Stimulated activated CD8-positive, alpha-beta memory T cell treated with anti-CD3 and anti-CD28 coated beads, Interleukin-2, amount 100 ng/mL, for 48 hours (primary cell): Measurements from ENCODE around the gene RPS23.
"Not testable (repeated sequence)": the region's sequence is repeated elsewhere in the genome, so short reads cannot be mapped to it uniquely, and the experiment has no call there.

Source experiments
- DNase-seq, 2 donors: peaks; one replicate each; pipeline ENCODE4 v3.0.0-alpha.2; 2020; ENCODE audit warnings: low read depth in 2 of 2

RPS23 gene

DNA sequence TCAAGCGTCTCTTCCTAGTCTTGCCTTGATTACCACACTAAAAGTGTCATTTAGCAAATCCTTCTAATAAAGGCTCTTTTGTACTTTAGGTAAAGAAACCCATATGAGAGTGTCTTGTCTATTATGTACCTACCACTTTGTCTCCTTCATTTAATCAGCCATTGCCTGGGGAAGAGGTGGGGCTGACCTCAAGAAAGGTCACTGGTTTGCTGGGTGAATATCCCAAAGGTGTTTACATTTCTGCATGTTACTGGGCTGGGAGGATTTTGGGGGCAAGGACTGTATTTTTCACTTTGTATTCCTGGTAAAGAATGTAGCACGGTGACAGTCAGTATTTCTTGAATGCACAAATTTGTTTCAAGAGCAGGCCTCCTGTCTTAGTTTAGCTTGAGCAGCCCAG is 11.9 kb upstream of the RPS23 start:
- DNase-seq: no peak

- DNase-seq: no peak
Observed at GRCh38 chr5:82287625-82288024, 9.5 kb upstream of the RPS23 start.

- no peak for DNase-seq
Observed at GRCh38 chr5:82285206-82285605, 7.1 kb upstream of the RPS23 start.

- DNase-seq: no peak
Observed at GRCh38 chr5:82283893-82284292, 5.7 kb upstream of the RPS23 start.

GRCh38 chr5:82278711-82279370 is 687 bp upstream of the RPS23 start:
- no peak for DNase-seq

DNA sequence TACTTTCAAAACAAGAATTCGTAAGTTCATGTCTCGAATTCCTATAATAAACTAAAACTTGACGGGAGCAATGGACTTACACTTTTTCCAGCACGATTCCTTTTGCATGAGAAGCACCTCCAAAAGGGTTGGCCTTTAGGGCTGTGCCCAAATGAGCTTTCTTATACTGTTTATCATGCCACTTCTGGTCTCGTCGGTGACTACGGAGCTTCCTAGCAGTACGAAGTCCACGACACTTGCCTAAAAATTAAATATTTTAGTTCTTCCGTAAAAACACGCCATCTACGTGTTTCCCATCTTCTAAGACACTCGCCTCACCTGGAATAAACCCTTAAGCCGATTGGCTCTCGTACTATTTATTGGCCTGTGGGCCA is 554 bp downstream of the RPS23 start:
- DNase-seq: no peak

- no peak for DNase-seq
Observed at GRCh38 chr5:82276800-82277612, 1.1 kb downstream of the RPS23 start.

DNA sequence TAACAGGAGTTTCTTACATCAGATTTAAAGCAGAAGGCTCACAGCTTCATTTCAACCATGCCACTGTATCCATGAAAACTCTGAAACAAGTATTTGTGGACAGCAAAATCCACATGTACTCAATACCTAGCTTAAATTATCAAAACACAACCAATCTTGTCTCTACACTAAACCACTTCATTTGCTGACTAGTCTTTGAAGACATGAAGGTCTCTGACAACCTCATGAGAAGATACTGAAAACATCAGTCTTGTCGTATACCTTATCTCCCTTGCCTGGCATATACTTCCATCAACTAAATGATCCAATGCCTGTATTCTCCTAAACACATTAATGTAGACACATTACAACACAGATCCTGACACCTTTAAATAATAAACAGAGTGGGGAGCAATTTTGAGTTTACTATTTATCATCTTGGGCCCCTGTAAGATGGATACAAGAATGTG is 2.9 kb downstream of the RPS23 start:
- no peak for DNase-seq

GRCh38 chr5:82274343-82275211 is 3.6 kb downstream of the RPS23 start:
- DNase-seq: no peak

DNA sequence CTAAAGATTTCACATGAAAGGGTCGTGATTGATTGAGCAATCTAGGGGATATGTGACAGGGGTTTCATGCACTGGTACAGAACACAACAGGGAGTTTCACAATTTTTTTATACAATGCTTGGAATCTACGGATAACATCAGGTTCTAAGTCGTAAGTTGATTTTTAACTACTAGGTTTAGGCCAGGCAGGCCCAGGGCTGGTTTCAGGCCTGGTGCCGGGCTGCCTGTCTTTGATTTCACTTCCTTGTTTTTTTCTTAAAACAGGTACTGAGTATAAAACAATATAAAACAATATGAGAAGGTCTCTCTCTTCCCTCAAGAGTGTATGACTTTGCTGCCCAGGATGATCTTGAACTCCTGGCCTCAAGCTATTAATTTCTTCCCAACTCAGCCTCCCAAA is 4.7 kb downstream of the RPS23 start:
- DNase-seq: not testable (repeated sequence)

DNA sequence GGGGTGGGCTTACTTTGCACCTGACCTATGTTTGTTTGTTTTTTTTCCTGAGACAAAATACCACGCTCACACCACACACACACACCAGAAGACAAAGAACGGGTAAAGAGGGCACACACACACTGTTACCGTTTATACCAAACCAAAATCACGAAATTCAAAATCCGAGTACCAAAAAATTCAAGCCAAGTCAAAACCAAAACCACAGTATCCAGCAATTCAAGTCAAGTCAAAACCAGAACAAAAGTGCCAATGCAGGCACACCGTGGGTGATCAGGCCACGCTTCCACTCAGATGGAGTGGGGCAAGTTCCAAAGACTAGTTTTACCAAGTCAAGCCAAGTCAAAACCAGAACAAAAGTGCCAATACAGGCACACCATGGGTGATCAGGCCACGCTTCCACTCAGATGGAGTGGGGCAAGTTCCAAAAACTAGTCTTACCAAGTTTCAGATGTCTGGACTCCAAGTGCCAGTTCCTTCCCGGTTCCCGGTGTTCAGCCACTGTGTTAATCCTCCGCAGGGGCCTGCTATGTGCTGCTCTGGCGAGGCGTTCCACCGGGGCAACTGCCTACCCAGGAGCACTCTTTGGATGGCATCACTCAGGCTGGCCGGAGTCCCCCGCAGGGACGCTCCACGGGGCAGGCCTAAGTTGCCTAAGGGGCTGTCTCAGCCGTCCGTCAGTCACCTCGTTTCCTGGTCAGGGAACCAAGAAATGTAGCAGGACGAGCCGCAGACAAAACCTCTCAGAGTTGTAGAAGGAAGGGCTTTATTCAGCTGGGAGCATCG is 5.4 kb downstream of the RPS23 start:
- DNase-seq: not testable (repeated sequence)

DNA sequence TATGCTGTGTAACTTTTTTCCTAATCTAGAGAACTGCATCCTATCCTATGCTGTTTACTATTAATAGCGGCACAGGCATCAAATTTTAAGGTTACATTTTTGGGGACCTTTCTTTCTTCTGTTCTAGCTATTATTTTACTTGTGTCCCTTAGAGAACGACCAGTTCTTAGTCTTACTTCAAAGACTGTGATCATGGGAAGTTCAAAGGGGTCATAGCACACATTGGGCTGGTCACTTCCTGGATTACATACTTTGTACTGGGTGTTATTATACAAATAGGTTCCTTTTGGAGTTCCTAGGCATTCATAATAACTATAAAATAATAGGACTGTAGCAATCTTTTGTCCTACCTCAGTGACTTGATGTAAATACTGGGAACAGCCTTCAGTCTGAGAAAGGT is 8.8 kb downstream of the RPS23 start:
- DNase-seq: not testable (repeated sequence)

GRCh38 chr5:82267297-82267933 is 10.7 kb downstream of the RPS23 start:
- not testable (repeated sequence) for DNase-seq

GRCh38 chr5:82265047-82265446 is 13.1 kb downstream of the RPS23 start:
- no peak for DNase-seq

GRCh38 chr5:82259172-82259800 is 18.9 kb downstream of the RPS23 start:
- no peak for DNase-seq

GRCh38 chr5:82257729-82258128 is 20.4 kb downstream of the RPS23 start:
- no peak for DNase-seq

- DNase-seq: no peak
Observed at GRCh38 chr5:82257247-82257646, 20.9 kb downstream of the RPS23 start.

DNA sequence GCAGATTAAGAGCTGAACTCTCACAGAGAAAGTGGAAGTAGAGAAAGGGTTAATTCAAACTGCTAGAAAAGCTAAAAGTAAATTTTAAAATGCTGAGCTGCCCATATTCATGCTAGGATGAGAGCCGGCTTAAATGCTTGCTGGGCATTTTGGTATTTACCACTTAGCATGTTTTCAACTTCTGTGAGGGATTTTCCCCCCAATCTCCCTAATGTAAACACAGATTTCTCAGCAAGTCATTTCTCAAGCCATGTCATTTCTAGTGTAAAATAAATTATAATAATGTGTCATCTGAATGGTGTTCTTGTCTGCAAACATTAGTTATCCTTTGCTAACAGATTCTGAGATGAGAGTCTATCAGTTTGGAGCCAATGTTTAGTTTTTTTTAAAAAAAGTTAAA is 22.3 kb downstream of the RPS23 start:
- no peak for DNase-seq

DNA sequence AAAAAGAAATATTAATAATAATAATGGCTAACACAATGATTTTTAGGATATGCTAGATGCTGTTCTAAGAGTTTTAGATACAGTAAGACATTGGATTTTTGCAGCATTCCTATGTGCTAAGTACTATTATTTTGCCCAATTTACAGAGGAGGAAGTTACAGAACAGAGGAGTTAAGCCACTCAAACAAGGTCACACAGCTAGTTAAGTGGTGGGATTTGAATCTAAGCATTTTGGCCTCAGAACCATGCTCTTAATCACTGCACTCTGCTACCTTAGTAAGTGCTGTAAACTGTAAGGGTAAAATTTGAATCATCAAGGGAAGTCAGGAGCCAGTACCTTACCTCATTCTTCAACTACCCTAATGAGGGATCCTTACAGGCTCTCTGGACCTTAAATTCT is 25.4 kb downstream of the RPS23 start:
- no peak for DNase-seq

GRCh38 chr5:82246960-82247574 is 31.1 kb downstream of the RPS23 start:
- no peak for DNase-seq
